ENCODE results near the gene SCN4A.
"Not testable (repeated sequence)": the region's sequence is repeated elsewhere in the genome, so short reads cannot be mapped to it uniquely, and the experiment has no call there.

Gene SCN4A

GRCh38 chr17:63984651-63985386 is 12.1 kb upstream of the SCN4A start:
- DNase-seq = peak; percentile 44

GRCh38 chr17:63984236-63984635 is 11.5 kb upstream of the SCN4A start:
- DNase-seq = no peak

- no peak for DNase-seq
These were observed 10.6 kb upstream of the SCN4A start for GRCh38 chr17:63983320-63983719.

GRCh38 chr17:63982641-63983040 is 9.9 kb upstream of the SCN4A start:
- DNase-seq = not testable (repeated sequence)

GRCh38 chr17:63978272-63979200 is 5.8 kb upstream of the SCN4A start:
- no peak for DNase-seq

GRCh38 chr17:63976702-63977101 is 4.0 kb upstream of the SCN4A start:
- DNase-seq = no peak

- DNase-seq = no peak
These were observed 2.9 kb upstream of the SCN4A start for GRCh38 chr17:63975541-63976092.

GRCh38 chr17:63974594-63975192 is 2.0 kb upstream of the SCN4A start:
- no peak for DNase-seq

- DNase-seq = no peak
These were observed 1.3 kb upstream of the SCN4A start for GRCh38 chr17:63973930-63974593.

GRCh38 chr17:63973247-63973646 is 529 bp upstream of the SCN4A start:
- DNase-seq = no peak

- DNase-seq = no peak
These were observed 3.4 kb downstream of the SCN4A start for GRCh38 chr17:63969278-63969677.

GRCh38 chr17:63967953-63968352 is 4.8 kb downstream of the SCN4A start:
- no peak for DNase-seq

- DNase-seq = no peak
These were observed 6.0 kb downstream of the SCN4A start for GRCh38 chr17:63966646-63967264.

- no peak for DNase-seq
These were observed 9.6 kb downstream of the SCN4A start for GRCh38 chr17:63963123-63963522.

- DNase-seq = no peak
These were observed 10.4 kb downstream of the SCN4A start for GRCh38 chr17:63962298-63962744.

- DNase-seq = peak; percentile 38
These were observed 11.1 kb downstream of the SCN4A start for GRCh38 chr17:63961355-63962212.

- no peak for DNase-seq
These were observed 12.3 kb downstream of the SCN4A start for GRCh38 chr17:63960430-63960829.

GRCh38 chr17:63960006-63960405 is 12.7 kb downstream of the SCN4A start:
- no peak for DNase-seq

GRCh38 chr17:63956296-63956920 is 16.3 kb downstream of the SCN4A start:
- no peak for DNase-seq

GRCh38 chr17:63955791-63956190 is 16.9 kb downstream of the SCN4A start:
- DNase-seq = no peak

- no peak for DNase-seq
These were observed 17.5 kb downstream of the SCN4A start for GRCh38 chr17:63955232-63955631.
